NCI-H146 treated with DMSO at 0.1 percent for 48 hours (cell line): ENCODE results near the gene KIF25.

Experiments
- DNase-seq: peaks from one replicate; lab custom pipeline; 2025; ENCODE audit not compliant: unreplicated experiment; lab: John Stamatoyannopoulos, UW

KIF25 gene

DNA sequence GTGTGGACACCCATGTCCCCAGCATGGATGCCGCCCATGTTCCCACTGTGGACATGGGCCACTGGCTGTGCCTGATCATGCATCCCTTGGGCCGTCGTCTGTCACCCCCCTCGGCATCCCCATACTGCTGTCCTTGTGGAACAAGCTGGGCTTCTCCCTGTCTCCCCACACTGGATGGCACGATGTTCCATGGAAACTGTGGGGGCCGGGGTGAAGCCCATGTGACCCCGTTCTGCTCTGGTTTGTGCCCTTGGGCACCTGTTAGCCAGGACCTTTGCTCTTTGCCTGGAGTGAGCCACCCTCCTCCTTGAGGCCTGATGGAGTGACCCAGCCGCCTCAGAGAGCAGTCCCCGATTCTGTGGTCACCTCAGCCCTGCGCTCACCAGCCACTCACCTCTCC lies 89.1 kb downstream of the KIF25 start:
- DNase-seq: no peak

DNA sequence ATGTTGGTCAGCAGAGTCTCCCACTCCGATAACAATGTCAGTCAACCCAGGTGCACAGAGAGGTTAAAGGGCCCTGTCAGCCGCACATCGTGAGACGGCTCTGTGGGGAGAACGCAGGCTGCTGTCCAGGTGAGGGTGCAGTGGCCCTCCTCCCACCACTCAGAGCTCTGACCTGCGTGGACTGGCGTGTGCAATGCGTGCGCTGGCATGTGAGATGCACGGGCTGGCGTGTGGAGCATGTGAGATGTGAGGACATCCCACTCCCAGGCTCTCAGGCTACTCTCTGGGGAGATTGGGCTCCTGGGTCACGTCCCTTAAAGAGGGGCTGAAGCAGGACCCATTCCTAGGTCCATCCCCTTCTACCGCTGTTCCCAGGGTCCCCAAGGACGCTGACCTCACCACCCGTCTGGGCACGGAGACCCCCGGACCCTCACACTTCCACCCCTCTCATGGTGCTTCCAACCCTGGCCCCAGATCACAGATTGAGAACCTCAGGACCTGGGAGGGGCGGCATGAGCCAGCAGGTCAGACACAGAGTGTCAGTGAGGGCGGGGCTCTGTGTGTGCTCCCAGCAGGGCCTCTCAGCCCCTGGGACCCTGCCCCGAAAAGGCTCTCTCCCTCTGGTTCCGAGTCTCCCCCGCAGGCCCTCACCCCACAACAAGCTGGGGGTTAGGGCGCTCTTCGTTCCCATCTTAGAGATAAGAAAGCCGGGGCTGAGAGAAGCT lies 90.1 kb downstream of the KIF25 start:
- no peak for DNase-seq

DNA sequence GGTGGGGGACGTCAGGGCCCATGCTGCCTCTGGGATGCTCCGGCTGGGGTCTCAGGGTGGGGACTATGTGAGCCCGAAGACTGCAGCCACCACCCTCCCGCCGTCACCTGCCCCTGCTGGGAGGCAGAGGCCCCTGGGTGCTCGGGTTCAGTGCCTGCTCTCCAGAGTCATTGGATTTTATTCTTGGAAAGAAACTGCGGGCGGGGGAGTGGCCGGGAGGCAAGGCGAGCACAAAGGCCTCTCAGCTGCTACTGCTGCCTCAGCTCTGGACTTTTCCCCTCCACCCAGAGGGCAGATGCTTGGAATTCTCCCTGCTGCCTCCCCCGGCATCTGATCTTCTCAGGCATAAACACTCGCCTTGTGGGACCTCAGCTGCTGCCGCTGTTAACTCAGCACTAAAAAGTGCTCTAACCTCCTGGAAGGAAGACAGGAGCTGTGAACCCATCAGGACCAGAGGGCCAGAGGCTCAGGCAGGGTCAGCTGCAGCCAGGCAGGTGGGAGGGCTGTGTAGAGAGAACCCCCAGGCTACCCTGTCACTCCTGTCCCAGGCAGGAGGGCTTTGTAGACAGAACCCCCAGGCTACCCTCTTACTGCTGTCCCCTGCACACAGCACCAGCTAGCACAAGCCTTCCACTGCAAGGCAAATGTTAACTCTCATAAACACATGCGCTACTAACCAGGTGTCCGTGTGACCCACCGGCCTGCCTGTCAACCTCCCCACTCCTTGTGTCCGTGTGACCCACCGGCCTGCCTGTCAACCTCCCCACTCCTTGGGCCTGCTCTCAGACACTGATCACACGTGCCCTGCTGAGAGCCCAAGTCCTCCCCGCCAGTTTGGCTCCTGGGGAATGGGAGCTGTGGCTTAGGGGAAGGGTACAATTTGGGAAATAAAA lies 90.9 kb downstream of the KIF25 start:
- no peak for DNase-seq

DNA sequence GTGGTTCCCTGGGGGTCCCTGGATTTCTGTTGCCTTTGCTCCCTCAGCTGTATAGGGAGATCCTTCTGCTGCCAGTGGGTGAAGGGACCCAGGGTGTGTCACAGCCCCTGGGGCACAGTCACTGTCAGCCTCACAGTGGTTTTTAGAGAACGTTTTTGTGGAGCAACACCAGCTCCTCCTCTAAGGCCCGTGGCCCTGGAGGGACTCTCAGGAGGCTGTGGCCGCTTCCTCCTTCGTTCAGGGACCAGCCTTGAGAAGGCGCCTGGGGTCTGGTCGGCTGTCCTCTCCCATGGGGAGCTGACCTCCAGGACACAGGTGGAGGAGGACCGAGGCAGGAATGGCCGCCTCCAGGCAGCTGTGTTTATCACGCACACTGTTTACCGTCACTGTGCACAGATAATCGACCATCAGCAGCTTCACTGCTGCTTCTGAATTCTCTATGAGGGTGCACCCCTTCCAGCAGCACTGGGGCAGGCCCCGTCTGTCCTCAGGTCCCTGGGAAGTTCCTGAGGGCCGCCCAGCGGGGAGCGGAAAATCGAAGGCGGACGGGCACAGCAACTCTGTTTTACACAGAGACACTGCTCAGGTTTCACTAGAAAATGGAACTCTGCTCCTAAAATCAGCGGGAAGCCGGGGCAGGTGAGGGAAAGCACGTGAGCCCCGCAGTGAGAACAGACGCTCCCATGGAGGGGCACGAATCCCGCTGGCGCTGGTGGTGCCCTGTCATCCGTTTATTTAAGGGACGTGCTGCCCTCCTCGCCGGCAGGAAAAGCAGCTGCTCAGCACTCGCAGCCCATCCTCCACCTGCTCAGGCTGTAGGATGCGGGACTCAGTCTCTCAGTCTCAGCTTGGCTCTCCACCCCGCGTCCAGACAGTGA lies 92.0 kb downstream of the KIF25 start:
- DNase-seq: peak; percentile 69

DNA sequence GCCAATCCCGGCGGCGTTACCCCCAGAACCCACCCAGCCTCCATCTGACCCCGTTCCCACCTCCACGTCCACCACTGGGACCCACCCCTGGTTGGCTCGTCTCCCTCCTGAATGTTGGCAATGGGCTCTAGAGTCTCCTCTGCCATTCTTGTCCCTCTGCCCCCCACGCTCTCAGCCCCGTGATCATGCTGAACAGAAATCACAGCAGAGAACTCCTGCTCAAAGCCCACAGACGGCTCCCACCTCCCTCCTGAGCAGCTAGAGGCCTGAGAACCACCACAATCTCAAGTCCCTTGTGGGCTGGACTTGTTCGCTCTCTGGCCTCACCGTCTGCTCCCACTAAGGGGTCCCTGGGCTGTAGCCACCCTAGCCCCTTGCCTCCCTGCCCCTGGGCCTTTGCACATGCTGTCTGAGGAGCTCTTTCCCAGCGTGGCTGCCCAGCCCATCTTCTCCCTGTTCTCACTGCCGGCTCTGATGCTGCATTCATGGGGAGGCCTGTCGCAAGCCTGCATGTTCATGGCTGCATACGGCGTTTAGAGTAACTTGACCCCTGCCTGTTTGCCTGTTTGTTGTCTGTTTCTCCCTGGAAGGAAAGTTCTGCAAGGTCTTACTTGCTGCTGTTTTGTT lies 92.7 kb downstream of the KIF25 start:
- no peak for DNase-seq

DNA sequence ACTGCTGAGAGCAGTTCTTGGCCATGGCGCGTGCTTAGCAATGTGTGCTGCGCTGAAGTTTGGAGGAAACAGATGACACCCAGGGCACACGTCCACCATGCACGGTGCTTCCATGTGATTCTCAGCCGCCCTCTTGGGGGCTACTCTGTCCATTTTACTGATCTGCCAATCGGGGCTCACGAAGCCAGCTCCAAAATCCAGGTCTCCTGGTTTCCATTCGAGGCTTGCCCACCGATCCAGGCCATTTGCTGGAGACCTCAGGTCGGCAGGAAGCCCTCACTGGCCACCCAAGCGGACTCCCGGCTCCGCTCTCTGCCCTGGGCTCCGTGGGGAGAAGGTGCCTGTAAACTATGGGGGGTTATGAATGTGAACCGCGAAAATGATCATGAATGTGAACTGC lies 93.2 kb downstream of the KIF25 start:
- no peak for DNase-seq

DNA sequence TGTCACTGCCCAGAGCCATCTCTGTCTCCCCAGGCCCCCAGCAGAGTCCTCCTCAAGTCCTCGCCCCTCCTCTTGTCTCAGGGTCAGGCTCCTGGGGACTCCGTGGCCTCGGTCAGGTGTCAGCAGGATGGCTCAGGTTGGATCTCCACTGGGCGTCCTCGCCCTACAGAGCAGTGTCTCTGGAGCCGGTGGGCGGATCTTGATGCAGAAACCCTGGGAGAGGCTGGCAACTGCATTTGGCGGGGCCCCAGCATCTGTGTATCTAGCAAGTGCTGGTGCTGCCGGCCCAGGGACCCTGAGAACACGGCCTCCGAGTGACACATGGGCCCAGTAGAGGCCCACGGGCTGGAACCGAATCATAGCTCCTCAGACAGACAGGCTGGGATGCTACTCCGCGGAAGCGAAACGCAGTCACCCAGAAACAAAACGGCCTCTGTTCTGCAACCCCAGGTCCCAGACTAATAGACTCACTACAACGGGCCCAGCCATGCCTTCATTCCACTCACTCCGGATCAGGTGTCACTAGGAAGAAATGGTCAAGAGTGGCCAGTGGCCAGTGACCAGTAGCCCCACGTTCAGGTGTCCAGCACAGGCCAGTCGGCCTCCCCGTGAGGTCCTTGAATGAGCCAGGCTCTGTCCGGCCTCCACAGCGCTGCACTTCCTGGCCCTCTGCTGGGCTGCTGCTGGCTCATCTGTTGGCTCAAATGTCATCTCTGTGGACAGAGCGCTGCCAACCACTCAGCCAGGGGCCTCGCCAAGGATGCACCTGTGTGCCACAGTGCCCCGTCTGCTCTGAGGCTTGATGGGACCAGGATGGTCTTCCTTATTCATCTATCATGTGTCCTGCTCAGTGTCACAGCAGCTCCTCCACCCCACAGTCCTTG lies 94.2 kb downstream of the KIF25 start:
- DNase-seq: no peak

DNA sequence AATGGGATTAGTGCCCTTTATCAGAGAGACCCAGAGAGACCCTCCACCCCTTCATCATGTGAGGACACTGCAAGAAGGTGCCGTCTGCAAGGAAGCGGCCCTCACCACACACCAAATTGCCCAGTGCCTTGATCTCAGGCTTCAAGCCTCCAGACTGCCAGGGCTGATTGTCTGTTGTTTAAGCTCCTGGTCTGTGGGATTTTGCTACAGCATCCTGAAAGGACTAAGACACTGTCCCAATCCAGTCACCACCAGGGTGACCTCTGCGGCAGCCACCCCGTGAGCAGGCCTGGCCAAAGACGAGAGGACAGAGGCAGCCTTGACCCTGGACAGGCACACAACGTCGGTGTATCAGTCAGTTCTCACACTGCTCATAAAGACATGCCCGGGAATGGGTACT lies 95.1 kb downstream of the KIF25 start:
- no peak for DNase-seq

DNA sequence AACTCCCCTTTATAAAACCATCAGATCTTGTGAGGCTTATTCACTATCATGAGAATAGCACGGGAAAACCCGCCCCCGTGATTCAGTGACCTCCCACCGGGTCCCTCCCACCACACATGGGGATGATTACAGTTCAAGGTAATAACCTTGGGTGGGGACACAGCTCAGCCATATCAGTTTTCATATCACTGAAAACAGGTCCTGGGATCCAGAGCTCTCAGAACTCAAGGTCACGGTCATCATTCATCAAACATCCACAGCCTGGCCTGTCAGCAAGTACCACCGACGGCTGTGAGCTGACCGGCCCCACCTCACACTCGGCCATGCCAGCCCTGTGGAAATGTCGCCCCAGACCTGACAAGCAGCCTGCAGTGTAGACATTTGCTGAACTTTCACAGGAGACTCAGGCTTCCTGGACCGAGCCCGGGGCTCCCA lies 95.6 kb downstream of the KIF25 start:
- no peak for DNase-seq

DNA sequence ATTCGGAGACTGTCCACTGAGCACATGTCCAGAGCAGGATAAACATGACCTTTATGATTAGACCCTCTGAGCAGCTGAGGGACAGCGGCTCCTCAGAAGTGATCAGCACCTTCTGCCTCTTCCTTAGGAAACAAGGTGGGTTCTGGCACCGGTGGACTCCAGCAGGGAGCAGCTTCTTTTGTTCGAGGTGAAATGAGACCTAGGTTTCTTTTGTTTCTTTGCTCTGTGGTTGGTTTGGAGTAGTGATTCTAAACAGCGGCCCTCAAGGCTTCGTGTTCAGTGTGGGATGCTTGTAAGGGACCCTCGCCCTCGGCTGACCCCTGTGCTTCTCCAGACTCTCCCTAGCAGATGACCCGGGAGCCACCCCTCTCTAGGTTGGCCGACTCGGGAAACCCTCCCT lies 96.2 kb downstream of the KIF25 start:
- DNase-seq: no peak
